HEK293 (cell line): ENCODE data around the gene ZCCHC24.

Experiments used
- CTCF ChIP-seq: fragments of 450-650 bp; formaldehyde crosslinking; IDR thresholded peaks from 2 replicates; pipeline ENCODE4 v1.5.1; 2016; ENCODE audit warnings: missing biosample characterization, missing genetic modification characterization
- MYNN ChIP-seq: fragments of 450-650 bp; formaldehyde crosslinking; IDR thresholded peaks from 2 replicates; pipeline ENCODE4 v1.5.1; 2016; ENCODE audit warnings: missing biosample characterization, missing genetic modification characterization, borderline replicate concordance
- YY1 ChIP-seq: fragments of 450-650 bp; formaldehyde crosslinking; IDR thresholded peaks from 2 replicates; pipeline ENCODE4 v1.5.1; 2018; ENCODE audit warnings: missing biosample characterization, missing genetic modification characterization
- ZNF10 ChIP-seq: fragments of 450-650 bp; formaldehyde crosslinking; IDR thresholded peaks from 2 replicates; pipeline ENCODE4 v1.5.1; 2017; ENCODE audit warnings: missing biosample characterization, missing genetic modification characterization
- ZNF157 ChIP-seq: fragments of 450-650 bp; formaldehyde crosslinking; IDR thresholded peaks from 2 replicates; pipeline ENCODE4 v1.5.1; 2016; ENCODE audit warnings: missing biosample characterization, missing genetic modification characterization
- ZNF274 ChIP-seq, 2 experiments: fragments of 200-500 bp in 1 of 2; fragments of 450-650 bp in 1 of 2; sonication (Bioruptor generic) in 1 of 2; formaldehyde crosslinking in 1 of 2; IDR thresholded peaks; 2 replicates each; pipeline versions ENCODE4 v1.5.1 to v1.6.1; 2014 to 2016; ENCODE audit warnings: borderline replicate concordance in 1 of 2, inconsistent platforms in 1 of 2, low read length in 1 of 2, missing biosample characterization in 1 of 2, missing genetic modification characterization in 1 of 2
- ZNF645 ChIP-seq: fragments of 450-650 bp; formaldehyde crosslinking; IDR thresholded peaks from 2 replicates; pipeline ENCODE4; 2016; ENCODE audit warnings: missing biosample characterization, missing genetic modification characterization
- TF ChIP-seq, protein P1 (sequence below): sonication (generic); formaldehyde crosslinking; IDR thresholded peaks from 2 replicates; pipeline ENCODE4 v1.8.1; 2022; ENCODE audit warnings: mild to moderate bottlenecking, moderate library complexity, missing genetic modification reagents
- TF ChIP-seq, protein P2 (sequence below): fragments of 450-650 bp; formaldehyde crosslinking; IDR thresholded peaks from 2 replicates; pipeline ENCODE4 v1.5.1; 2016; ENCODE audit warnings: missing biosample characterization, missing genetic modification characterization, borderline replicate concordance
- TF ChIP-seq, protein P3 (sequence below): fragments of 450-650 bp; formaldehyde crosslinking; IDR thresholded peaks from 2 replicates; pipeline ENCODE4 v1.5.1; 2016; ENCODE audit warnings: missing biosample characterization, missing genetic modification characterization

GRCh38 chr10:79443338-79444198 lies 1.9 kb downstream of the ZCCHC24 start:
- TF ChIP-seq, protein P1, sequence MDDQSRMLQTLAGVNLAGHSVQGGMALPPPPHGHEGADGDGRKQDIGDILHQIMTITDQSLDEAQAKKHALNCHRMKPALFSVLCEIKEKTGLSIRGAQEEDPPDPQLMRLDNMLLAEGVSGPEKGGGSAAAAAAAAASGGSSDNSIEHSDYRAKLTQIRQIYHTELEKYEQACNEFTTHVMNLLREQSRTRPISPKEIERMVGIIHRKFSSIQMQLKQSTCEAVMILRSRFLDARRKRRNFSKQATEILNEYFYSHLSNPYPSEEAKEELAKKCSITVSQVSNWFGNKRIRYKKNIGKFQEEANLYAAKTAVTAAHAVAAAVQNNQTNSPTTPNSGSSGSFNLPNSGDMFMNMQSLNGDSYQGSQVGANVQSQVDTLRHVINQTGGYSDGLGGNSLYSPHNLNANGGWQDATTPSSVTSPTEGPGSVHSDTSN (CRISPR knock-in tag) = no peak
- TF ChIP-seq CTCF = no peak
- TF ChIP-seq ZNF645 (tag by site-specific recombination) = no peak
- TF ChIP-seq ZNF157 (tag by site-specific recombination) = no peak
- TF ChIP-seq, protein P2, sequence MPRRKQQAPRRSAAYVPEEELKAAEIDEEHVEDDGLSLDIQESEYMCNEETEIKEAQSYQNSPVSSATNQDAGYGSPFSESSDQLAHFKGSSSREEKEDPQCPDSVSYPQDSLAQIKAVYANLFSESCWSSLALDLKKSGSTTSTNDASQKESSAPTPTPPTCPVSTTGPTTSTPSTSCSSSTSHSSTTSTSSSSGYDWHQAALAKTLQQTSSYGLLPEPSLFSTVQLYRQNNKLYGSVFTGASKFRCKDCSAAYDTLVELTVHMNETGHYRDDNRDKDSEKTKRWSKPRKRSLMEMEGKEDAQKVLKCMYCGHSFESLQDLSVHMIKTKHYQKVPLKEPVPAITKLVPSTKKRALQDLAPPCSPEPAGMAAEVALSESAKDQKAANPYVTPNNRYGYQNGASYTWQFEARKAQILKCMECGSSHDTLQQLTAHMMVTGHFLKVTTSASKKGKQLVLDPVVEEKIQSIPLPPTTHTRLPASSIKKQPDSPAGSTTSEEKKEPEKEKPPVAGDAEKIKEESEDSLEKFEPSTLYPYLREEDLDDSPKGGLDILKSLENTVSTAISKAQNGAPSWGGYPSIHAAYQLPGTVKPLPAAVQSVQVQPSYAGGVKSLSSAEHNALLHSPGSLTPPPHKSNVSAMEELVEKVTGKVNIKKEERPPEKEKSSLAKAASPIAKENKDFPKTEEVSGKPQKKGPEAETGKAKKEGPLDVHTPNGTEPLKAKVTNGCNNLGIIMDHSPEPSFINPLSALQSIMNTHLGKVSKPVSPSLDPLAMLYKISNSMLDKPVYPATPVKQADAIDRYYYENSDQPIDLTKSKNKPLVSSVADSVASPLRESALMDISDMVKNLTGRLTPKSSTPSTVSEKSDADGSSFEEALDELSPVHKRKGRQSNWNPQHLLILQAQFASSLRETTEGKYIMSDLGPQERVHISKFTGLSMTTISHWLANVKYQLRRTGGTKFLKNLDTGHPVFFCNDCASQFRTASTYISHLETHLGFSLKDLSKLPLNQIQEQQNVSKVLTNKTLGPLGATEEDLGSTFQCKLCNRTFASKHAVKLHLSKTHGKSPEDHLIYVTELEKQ (tag by site-specific recombination) = no peak
- no peak for TF ChIP-seq YY1 (tag by site-specific recombination)
- TF ChIP-seq ZNF274 (IDR thresholded peaks at IDR 0.05; ENCODE audit: low read length) = no peak
- TF ChIP-seq ZNF274 (tag by site-specific recombination; IDR thresholded peaks at IDR 0.05; ENCODE audit: borderline replicate concordance) = no peak
- no peak for TF ChIP-seq ZNF10 (tag by site-specific recombination)
- TF ChIP-seq MYNN (tag by site-specific recombination) = no peak
- TF ChIP-seq, protein P3, sequence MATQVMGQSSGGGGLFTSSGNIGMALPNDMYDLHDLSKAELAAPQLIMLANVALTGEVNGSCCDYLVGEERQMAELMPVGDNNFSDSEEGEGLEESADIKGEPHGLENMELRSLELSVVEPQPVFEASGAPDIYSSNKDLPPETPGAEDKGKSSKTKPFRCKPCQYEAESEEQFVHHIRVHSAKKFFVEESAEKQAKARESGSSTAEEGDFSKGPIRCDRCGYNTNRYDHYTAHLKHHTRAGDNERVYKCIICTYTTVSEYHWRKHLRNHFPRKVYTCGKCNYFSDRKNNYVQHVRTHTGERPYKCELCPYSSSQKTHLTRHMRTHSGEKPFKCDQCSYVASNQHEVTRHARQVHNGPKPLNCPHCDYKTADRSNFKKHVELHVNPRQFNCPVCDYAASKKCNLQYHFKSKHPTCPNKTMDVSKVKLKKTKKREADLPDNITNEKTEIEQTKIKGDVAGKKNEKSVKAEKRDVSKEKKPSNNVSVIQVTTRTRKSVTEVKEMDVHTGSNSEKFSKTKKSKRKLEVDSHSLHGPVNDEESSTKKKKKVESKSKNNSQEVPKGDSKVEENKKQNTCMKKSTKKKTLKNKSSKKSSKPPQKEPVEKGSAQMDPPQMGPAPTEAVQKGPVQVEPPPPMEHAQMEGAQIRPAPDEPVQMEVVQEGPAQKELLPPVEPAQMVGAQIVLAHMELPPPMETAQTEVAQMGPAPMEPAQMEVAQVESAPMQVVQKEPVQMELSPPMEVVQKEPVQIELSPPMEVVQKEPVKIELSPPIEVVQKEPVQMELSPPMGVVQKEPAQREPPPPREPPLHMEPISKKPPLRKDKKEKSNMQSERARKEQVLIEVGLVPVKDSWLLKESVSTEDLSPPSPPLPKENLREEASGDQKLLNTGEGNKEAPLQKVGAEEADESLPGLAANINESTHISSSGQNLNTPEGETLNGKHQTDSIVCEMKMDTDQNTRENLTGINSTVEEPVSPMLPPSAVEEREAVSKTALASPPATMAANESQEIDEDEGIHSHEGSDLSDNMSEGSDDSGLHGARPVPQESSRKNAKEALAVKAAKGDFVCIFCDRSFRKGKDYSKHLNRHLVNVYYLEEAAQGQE (tag by site-specific recombination) = no peak
